GM19023 (cell line): ENCODE results near the gene IKBIP.
"Not testable (repeated sequence)": the region's sequence is repeated elsewhere in the genome, so short reads cannot be mapped to it uniquely, and the experiment has no call there.

Experiments used
- ATAC-seq: cut with Tn5 transposase; IDR thresholded peaks from one replicate; pipeline ENCODE4 v1.9.1; 2021; ENCODE audit warnings: mild to moderate bottlenecking, moderate library complexity; ENCODE audit not compliant: unreplicated experiment

IKBIP gene

DNA sequence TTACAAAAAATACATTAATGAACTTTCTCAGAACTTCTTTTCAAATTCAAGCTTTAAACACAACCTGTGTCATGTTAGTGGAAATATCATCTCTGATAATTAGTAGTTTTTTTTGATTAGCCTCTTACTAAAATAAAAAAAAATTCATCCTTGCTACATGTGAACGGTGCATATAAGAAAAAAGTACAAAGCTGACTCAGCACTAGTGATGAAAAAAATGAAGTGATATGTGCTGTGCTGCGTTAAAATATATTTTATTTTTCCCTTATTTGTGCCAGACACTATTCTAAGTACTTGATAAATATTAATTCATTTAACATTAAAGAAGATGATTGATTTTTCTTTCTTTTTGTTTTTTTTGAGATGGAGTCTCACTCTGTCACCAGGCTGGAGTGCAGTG, 7.5 kb downstream of the IKBIP start:
- ATAC-seq = no peak

DNA sequence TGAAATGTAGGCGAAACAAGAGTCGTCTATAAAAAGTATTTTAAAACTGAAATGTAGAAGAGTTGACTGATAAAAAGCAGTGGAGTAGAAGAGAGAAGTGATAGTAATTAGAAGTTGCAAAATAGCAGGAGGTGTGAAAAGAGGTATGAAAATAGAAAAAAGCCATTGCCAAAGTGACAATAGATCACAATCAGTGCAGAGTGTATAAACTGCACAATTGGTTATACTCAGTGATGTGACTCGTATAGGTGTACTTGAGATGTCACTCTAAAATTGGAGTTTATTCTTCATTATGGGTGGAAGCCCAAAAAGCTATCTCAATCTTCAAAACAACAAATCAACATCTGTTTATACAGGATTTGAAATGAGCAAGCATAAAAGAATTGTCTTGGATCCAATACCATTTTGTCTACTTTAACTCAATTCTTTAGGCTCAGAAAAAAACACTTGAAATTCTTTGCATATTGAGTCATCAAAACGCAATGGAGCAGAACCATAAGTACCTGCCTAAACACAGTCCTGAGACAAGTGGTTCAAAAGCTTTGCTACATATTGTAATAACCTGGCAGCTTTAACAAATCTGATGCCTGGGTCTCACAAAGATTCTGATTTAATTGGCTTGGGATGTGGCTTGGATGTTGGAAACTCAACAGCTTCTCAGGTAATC, 8.8 kb downstream of the IKBIP start:
- ATAC-seq = peak; percentile 85

DNA sequence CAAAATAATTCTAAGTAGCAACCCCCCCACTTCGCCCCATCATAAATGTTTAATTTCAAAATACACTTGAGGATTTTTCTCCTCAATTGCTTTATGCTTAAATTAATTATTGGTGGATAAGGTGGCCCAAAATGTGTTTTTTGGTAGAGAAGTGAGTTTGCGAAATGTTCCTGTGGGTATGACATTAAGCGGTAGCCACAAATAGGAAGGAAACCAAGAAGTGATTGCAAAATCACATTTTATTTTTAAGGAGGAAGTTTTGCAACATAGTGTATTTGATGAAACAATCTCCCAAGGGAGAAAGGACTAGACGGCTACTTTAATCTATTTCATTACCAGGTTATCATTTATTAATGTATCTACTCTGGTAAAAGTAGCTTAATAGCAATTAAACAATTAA, 25.6 kb downstream of the IKBIP start:
- no peak for ATAC-seq

DNA sequence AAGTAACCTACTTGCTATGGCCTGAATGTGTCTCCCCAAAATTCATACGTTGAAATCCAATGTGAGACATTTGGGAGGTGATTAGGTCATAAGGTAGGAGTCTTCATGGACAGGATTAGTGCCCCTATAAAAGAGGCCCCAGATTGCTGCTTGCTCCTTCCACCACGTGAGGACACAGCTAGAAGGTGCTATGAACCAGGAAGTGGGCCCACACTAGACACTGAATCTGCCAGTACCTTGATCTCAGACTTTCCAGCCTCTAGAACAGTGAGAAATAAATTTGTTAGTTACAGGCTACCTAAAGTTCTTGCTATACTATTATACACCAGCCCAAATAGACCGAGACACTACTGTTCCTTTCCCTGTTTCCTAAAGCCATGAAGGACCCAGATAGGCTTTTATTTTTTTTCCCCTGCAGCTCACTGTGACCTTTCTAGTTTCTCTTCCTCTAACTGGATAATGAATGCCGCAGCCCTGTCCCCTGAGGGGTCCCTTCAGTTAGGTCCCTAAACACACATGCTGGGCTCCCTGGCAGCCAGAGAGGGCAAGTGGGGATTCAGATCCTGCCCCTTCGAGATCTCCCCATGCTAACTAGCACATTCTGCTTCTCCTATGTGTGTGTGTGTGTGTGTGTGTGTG, 31.8 kb downstream of the IKBIP start:
- ATAC-seq = peak; percentile 86

- no peak for ATAC-seq
Observed at GRCh38 chr12:98610596-98610995, 34.0 kb downstream of the IKBIP start.

- no peak for ATAC-seq
Observed at GRCh38 chr12:98606359-98606988, 38.1 kb downstream of the IKBIP start.

- no peak for ATAC-seq
Observed at GRCh38 chr12:98601924-98602323, 42.7 kb downstream of the IKBIP start.

GRCh38 chr12:98597313-98597712, 47.3 kb downstream of the IKBIP start:
- not testable (repeated sequence) for ATAC-seq

DNA sequence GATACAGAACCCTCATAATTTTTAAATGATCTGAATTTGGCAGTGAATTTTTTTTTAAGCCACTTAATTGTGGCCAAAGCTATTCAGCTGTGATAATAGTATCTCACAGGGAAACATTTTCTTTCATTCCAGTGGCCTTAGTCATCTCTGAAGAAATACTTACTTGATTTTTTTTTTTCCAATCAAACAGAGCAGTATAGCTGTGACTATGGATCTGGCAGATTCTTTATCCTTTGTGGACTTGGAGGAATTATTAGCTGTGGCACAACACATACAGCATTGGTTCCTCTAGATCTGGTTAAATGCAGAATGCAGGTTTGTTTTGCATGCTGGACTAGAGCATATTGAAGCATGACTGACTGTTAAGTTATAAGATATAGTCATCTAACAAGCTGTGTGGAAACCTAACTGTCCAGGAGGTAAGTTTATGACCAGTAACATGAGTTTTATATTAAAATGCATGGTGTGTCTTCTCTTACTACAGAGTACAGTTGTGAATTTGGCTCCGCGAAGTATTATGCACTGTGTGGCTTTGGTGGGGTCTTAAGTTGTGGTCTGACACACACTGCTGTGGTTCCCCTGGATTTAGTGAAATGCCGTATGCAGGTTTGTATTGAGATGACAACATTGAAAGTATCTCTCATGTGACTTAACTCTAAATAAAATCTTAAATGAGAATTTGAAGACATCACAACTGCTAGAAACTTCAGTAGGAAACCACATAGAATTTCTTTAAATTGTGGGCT, 49.2 kb downstream of the IKBIP start:
- ATAC-seq = no peak

DNA sequence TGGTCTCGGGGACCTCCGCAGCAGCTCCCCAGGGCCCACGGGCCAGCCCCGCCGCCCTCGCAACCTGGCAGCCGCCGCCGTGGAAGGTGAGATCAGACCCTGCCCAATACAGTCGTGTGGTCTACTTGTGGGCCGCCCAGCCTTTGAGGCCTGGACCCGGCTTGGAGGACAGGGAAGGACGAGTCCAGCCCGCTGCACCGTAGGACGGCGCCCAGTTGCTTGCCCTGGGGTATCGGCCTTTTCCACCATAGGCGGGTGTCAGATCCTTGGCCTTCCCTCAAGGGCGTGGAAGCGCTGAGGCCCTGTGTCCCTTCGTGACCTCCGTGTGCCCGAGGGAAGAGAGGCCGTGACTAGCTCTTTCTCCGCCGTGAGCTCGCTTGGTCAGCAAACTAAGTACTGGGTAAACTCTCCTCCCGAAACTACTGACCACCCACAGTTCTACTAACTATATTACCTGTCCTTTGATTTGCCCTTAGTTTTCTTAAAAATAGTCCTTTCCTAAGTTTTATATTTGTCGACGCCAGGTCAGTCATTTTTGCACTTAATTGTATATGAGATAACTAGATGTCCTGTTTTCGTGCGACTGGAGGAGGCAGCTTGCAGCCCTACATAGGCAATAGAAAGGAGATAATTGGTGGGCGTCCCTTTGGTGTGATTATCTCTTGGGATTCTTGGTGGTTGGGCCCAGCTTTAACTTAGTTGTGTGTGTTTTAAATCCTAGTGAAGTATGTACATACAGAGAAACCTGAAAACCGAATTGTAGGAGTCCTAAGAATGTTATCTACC, 50.3 kb downstream of the IKBIP start:
- peak; percentile 3 for ATAC-seq

DNA sequence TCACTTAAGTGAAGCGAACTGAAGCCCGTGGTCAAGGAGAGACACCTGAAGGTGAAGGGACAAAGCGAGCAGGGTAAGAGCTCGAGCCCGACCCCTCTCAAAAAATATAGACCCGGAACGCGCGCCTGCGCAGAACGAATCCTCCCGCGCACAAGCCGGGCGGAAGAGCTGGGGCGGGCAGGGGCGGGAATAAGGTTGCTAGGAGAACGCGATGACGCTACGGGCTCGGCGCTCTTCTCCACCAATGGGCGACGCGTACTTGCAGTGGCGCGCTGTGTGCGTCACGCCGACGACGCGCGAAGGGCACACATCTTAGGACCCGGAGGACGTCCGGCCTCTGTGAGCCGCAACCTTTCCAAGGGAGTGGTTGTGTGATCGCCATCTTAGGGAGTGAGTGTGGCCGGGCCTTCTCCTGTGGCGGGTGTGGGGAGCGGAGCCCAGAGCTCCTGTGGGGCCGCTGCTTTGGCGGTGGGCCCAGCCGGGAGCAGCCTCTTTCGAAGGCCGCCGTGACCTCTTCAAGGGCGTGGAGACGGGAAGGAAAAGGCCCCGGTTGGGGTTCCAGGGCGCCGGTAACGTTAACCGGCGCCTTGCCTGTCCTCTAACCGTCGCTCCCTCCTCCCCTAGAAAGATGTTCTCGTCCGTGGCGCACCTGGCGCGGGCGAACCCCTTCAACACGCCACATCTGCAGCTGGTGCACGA, 51.1 kb downstream of the IKBIP start, which contains the start of gene SLC25A3:
Gene SLC25A3, plus strand, starts transcription at position 336 of the 699 bp plus-strand sequence. Its CDS starts 293 bp downstream, at position 629.
- ATAC-seq = peak; percentile 99

GRCh38 chr12:98592825-98593322, 51.7 kb downstream of the IKBIP start:
- no peak for ATAC-seq

GRCh38 chr12:98591209-98591608, 53.4 kb downstream of the IKBIP start:
- ATAC-seq = no peak

GRCh38 chr12:98587084-98587483, 57.5 kb downstream of the IKBIP start:
- ATAC-seq = no peak

GRCh38 chr12:98582093-98582492, 62.5 kb downstream of the IKBIP start:
- no peak for ATAC-seq

DNA sequence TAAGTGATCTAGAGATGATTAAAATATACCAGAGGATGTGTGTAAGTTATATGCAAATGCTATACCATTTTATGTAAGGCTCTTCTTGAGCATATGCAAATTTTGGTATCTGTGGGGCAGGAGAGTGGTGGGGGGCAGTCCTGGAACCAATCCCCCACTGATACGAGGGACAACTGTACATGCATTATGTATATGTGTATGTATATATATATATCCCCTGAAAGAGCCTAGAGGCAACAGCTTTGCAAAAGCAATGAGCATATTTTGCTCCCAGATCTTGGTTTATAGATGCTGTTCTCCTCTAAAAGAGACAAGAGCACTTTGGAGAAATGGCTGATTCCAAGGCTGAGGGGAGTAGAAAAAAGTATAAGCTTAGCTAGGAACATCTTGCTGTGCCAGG, 63.5 kb downstream of the IKBIP start:
- ATAC-seq = no peak

- ATAC-seq = no peak
Observed at GRCh38 chr12:98580695-98581094, 63.9 kb downstream of the IKBIP start.

GRCh38 chr12:98579835-98580234, 64.8 kb downstream of the IKBIP start:
- ATAC-seq = no peak

- ATAC-seq = no peak
Observed at GRCh38 chr12:98579347-98579746, 65.2 kb downstream of the IKBIP start.

DNA sequence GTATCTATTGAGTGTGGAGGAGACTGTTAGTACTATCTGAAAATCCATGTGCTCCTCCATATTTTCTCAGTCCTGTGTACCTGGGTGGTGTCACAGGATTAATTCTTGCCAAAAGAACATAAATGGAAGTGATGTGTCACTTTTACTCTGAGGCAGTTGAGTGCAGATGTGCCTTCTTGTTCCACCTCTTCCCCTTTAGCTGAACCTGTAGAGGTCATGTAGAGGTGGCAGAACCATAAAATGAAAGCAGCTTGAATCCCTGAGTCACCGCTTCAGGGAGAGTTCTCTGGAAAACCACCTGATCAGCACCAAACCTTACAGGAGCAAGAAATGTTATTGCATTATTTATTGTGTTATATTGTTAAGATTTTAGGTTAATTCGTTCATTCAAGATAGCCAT, 65.8 kb downstream of the IKBIP start:
- no peak for ATAC-seq
